ENCODE measurements around the gene ARID1B. TPM values are rescaled to one million over a fixed set of nuclear protein-coding genes. Genes with fewer than 3 reads are reported as not detected.

The ARID1B gene
- total RNA-seq, 1 donor from 2014 or later = 97.2 TPM

DNA sequence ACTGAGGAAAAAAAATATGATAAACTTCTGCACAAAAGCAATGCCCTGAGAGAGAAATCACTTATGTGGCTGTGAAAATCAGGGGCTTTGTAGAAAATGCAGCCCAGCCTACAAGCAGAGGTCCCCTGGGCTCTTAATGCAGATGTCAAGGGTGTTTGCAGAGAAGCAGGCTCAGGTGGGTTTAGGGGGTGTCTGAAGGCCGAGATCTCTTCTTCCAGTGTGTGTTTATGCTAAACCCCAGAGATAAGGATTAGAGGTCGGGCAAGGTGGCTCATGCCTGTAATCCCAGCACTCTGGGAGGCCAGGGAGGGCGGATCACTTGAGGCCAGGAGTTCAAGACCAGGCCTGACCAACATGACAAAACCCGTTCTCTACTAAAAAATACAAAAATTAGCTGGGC is 467.6 kb downstream of the ARID1B start:
- no peaks in the 10 kb centered on the region for H3K36me3 Mint-ChIP-seq
- peaks cover 18% of the 10 kb centered on the region for H3K4me1 Mint-ChIP-seq (ENCODE audit: unreplicated experiment)
- no peak overlapping the region for H3K27ac Mint-ChIP-seq
- no peak overlapping the region for H3K4me3 Mint-ChIP-seq
- H3K9me3 Mint-ChIP-seq = no peaks in the 10 kb centered on the region
- DNase-seq (ENCODE audit: extremely low spot score, unreplicated experiment) = no peak
- H3K27me3 Mint-ChIP-seq = no peaks in the 10 kb centered on the region
- TF ChIP-seq, protein P1, sequence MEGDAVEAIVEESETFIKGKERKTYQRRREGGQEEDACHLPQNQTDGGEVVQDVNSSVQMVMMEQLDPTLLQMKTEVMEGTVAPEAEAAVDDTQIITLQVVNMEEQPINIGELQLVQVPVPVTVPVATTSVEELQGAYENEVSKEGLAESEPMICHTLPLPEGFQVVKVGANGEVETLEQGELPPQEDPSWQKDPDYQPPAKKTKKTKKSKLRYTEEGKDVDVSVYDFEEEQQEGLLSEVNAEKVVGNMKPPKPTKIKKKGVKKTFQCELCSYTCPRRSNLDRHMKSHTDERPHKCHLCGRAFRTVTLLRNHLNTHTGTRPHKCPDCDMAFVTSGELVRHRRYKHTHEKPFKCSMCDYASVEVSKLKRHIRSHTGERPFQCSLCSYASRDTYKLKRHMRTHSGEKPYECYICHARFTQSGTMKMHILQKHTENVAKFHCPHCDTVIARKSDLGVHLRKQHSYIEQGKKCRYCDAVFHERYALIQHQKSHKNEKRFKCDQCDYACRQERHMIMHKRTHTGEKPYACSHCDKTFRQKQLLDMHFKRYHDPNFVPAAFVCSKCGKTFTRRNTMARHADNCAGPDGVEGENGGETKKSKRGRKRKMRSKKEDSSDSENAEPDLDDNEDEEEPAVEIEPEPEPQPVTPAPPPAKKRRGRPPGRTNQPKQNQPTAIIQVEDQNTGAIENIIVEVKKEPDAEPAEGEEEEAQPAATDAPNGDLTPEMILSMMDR (conservative IDR thresholded peaks at IDR 0.05) = no peak

DNA sequence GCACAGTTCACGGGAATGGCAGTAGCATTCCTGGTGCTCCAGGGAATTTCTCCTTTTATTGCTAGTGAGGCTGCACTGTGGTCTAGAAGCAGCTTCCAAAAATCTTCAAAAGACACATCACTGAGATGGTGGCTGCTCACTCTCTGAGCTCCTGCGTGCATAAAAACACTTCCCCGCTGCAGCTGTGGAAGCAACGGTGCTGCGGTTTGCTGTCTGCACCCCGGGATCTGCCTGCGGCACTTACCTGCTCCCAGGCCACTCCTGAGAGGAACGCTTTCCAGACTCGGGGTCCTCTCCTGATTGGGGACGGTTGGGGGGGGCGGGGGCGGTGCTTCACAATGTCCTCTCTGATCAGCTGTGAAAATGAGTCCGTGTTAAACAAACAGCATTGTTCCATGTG is 468.3 kb downstream of the ARID1B start:
- no peak for DNase-seq (ENCODE audit: extremely low spot score, unreplicated experiment)
- Mint-ChIP-seq H3K27ac (peak overlapping the region; percentile 34), H3K36me3 (no peaks in the 10 kb centered on the region), H3K27me3 (no peaks in the 10 kb centered on the region), H3K4me1 (ENCODE audit: unreplicated experiment) (peaks cover 18% of the 10 kb centered on the region), H3K9me3 (no peaks in the 10 kb centered on the region), H3K4me3 (no peak overlapping the region)
- TF ChIP-seq, protein P1 (conservative IDR thresholded peaks at IDR 0.05) = no peak

DNA sequence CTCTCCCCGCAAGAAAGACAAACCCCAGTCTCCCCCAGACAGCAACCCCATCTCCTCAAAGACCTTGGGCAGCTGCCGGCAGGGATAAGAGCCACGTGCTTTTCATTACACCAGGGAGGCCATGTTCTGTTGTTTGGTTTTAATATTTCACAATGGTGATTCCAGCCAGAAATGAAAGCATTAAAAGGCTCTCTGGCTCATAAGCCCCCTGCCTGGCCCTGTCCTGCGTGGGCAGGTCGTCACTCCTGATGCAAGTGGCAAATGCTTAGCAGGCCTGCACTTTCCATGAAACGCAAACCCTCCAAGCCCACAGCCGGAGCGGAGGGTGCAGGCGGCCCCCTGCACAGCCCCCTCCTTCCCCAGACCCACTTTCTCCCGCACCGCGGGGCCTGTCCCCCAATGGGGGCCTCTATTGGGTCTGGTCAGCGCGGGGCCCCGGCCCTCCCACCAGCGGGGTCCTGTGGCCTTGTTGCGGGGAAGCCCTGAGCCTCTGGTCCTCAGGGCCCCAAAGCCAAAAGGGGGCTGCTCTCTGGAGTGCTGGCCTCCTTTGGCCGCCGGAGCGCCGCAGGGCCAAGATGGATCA is 469.0 kb downstream of the ARID1B start:
- Mint-ChIP-seq H3K27ac (peak overlapping the region; percentile 34), H3K36me3 (no peaks in the 10 kb centered on the region), H3K9me3 (no peaks in the 10 kb centered on the region), H3K4me3 (peak overlapping the region; percentile 64), H3K27me3 (no peaks in the 10 kb centered on the region), H3K4me1 (ENCODE audit: unreplicated experiment) (peaks cover 18% of the 10 kb centered on the region)
- no peak for DNase-seq (ENCODE audit: extremely low spot score, unreplicated experiment)
- TF ChIP-seq, protein P1 (conservative IDR thresholded peaks at IDR 0.05) = no peak

DNA sequence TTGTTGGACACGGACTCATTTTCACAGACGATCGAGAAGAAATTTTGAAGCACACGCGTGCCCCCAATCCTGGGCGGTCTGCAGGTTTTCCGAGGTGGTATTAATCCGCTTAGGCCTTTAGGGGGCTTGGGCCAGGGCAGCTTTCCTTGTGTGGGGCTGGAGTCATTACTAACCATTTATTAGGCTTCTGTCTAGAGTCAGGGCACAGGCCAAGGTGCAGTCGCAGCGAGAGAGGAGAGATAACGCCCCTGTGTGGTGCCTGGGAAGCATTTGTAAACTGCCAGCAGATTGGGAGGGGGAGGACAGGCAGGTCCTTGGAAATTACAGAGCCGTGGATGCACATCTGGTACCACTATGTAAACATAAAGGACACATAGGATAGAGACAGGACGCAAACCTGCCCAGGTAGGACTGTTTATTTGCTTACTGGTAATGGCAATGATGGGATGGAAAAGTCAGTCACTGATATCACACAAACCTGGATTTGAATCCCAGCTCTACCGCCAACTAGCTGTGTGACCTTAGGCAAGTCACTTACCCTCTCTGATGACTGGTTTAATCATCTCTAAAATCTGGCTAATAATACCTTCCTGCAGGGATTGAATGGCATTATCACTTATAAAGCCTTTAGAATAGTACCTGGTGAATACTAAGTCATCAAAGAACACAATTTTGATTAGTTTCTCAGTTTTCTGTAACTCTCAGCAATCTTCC is 469.8 kb downstream of the ARID1B start:
- Mint-ChIP-seq H3K36me3 (no peaks in the 10 kb centered on the region), H3K4me1 (ENCODE audit: unreplicated experiment) (peaks cover 23% of the 10 kb centered on the region), H3K4me3 (no peak overlapping the region), H3K27me3 (no peaks in the 10 kb centered on the region), H3K27ac (no peak overlapping the region), H3K9me3 (no peaks in the 10 kb centered on the region)
- no peak for DNase-seq (ENCODE audit: extremely low spot score, unreplicated experiment)
- TF ChIP-seq, protein P1 (conservative IDR thresholded peaks at IDR 0.05) = no peak

DNA sequence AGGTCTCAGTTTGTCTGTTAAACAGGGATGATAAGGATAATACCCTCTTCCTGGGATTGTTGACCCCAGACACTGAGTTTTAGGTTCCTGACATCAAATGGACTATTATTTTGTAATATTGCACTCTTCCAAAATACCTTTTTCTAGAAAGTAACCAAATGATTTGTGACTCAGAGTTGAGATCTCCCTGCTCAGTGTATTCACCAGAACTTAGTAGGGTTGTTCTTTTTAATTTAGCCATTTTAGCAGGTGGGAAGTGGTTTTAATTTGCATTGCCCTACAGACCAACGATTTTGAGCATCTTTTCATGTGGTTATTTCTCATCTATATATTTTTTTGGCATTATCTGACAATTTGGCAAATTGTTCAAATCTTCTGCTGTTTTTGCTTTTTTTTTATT is 471.1 kb downstream of the ARID1B start:
- Mint-ChIP-seq H3K36me3 (no peaks in the 10 kb centered on the region), H3K27me3 (no peaks in the 10 kb centered on the region), H3K27ac (no peak overlapping the region)

More for the DNA sequence above, 471.1 kb downstream of the ARID1B start:
- H3K4me3 Mint-ChIP-seq = no peak overlapping the region
- TF ChIP-seq, protein P1 (conservative IDR thresholded peaks at IDR 0.05) = no peak
- DNase-seq (ENCODE audit: extremely low spot score, unreplicated experiment) = no peak
- H3K4me1 Mint-ChIP-seq (ENCODE audit: unreplicated experiment) = peaks cover 23% of the 10 kb centered on the region
- H3K9me3 Mint-ChIP-seq = no peaks in the 10 kb centered on the region
